Measurements from ENCODE around the gene JAK3. TPM values are rescaled to one million over a fixed set of nuclear protein-coding genes. Genes with fewer than 3 reads are reported as not detected.

The JAK3 gene
- total and polyA plus RNA-seq, 2 of the 8 experiments (the other 6 are each of a cell fraction or from before 2014, with no cell fraction given), result 4.0 to 4.7 TPM

DNA sequence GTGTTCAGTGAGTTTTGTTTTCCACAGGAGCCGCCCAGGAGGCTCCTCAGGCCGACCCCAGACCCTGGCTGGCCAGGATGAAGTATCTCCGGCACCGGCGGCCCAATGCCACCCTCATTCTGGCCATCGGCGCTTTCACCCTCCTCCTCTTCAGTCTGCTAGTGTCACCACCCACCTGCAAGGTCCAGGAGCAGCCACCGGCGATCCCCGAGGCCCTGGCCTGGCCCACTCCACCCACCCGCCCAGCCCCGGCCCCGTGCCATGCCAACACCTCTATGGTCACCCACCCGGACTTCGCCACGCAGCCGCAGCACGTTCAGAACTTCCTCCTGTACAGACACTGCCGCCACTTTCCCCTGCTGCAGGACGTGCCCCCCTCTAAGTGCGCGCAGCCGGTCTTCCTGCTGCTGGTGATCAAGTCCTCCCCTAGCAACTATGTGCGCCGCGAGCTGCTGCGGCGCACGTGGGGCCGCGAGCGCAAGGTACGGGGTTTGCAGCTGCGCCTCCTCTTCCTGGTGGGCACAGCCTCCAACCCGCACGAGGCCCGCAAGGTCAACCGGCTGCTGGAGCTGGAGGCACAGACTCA is 40.0 kb downstream of the JAK3 start (continued):
- no peak for TF ChIP-seq SP1 (IDR thresholded peaks at IDR 0.05; ENCODE audit: low read depth, low read length)
- no peak for TF ChIP-seq TAF7 (optimal IDR thresholded peaks at IDR 0.05; ENCODE audit: borderline replicate concordance, low read depth, low read length)
- no peak for TF ChIP-seq CREB1 (IDR thresholded peaks at IDR 0.05)
- TF ChIP-seq TAF1 (IDR thresholded peaks at IDR 0.05; ENCODE audit: low read depth, low read length), result no peak
- no peak for TF ChIP-seq RFX5 (IDR thresholded peaks at IDR 0.05; ENCODE audit: borderline replicate concordance, low read depth, low read length)
- no peak for TF ChIP-seq ASH2L (IDR thresholded peaks at IDR 0.05; ENCODE audit: low read length)
- TF ChIP-seq BRCA1 (IDR thresholded peaks at IDR 0.05; ENCODE audit: low read depth, low read length), result no peak
- TF ChIP-seq SRF (IDR thresholded peaks at IDR 0.05; ENCODE audit: low read depth, low read length), result no peak
- no peak for TF ChIP-seq MAFK (IDR thresholded peaks at IDR 0.05; ENCODE audit: low read depth, low read length)

Measured in H1 (cell line).